HL-60/S4 (cell line): ENCODE results near the gene GALNTL6.
"Not testable (repeated sequence)": the region's sequence is repeated elsewhere in the genome, so short reads cannot be mapped to it uniquely, and the experiment has no call there.

Experiments
- in situ Hi-C: fragments of 300-500 bp; cut with MboI; formaldehyde crosslinking; loops from 2 replicates; pipeline ENCODE4 v1.14.3; 2022; ENCODE audit warnings: low sequenced_read_pairs

Gene GALNTL6

GRCh38 chr4:172962564-172963353 is 1149.6 kb downstream of the GALNTL6 start:
- in situ Hi-C loops = no loop called here

DNA sequence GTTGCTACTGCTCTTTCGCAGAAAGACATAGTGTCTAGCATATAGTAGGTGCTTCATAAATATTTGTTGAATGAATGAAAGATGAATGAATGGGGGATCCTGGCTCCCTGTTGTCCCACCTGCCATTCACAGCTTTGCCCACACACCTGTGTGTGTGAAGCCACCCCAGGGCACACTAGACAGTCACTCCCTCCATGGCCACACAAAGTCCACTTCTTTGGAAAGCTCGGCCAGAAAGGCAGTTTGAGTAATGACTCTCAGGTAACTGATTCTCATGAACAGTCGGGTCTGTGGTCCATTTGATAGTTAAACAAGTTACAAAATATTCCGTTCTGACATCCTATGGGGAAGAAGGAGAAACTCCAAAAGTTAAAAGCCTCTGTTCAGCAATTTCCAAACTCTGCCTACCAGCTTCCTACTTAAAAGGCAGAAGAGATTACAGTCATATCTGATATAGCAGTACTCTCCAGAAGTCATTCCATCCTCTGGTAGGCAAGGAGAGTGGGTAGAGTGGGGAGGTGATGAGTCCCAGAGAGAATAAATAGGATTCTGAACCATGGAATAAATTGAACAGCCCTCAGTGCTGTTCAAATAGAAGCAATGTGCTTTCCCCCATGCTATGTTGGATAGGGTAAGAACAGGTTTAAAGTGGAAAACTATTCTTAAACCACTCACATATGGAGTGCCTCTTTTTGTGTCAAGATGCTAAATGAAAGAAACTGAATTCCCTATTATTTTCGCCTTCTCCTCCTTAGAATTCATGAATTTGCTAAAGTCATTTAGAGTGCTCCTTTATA is 1150.5 kb downstream of the GALNTL6 start:
- in situ Hi-C loops = no loop called here

DNA sequence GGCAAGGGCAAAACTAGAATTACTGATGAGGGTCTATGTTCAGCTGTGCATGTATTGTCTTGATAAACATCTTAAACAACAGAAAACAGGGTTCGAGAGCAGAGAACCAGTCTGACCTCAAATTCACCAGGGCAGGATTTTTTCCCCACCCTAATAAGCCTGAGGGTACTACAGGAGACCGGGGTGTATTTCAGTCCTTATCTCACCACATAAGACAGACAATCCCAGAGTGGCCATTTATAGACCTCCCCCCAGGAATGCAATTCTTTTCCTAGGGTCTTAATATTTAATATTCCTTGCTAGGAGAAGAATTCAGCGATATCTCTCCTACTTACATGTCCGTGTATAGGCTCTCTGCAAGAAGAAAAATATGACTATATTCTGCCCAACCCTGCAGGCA is 1157.0 kb downstream of the GALNTL6 start:
- in situ Hi-C loops = not testable (repeated sequence)

DNA sequence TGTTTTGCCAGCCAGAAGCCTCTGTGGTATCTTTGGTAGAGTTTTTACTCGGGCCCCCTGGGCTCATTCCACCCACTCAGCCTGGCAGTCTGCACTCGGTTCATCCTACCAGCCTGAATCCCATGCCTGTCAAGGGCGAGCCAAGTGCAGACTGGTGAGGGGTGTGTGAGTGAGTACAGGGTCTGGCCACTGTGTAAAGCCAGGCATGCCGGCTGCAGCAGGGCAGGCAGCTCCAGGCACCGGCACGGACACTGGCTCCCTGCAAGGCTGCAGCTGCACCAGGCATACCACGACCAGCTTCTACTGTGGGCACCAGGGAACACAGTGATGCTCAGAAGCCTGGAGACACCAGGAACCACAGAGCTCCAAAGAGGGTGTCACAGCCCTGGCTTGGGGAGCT is 1161.4 kb downstream of the GALNTL6 start:
- in situ Hi-C loops = no loop called here

- in situ Hi-C loops = no loop called here
Observed at GRCh38 chr4:172975651-172976229, 1162.5 kb downstream of the GALNTL6 start.

DNA sequence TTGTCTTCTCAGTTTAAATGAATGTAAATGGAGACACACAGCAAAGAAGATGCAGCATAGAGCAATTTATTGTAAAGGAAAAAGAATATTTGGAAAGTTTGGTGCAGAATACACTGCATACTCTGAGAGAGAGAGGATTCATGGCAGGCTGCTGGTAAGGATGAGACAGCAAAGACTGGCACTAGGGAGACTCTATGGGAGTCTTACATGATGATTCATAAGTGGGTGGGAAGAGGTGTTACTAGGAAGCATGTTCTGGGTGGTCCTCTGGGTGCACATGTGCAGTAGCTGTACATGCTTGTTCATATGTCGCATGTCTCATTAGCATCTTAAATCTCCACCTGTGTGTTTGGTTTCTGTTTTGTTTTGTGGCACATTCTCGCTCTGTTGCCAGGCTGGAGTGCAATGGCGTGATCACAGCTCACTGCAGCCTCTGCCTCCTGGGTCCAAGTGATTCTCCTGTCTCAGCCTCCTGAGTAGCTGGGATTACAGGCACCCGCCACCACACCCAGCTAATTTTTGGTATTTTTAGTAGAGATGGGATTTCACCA is 1164.4 kb downstream of the GALNTL6 start:
- in situ Hi-C loops = not testable (repeated sequence)

GRCh38 chr4:172978848-172979247 is 1165.6 kb downstream of the GALNTL6 start:
- in situ Hi-C loops = no loop called here

GRCh38 chr4:172979332-172979731 is 1166.1 kb downstream of the GALNTL6 start:
- in situ Hi-C loops = no loop called here

- in situ Hi-C loops = no loop called here
Observed at GRCh38 chr4:172980219-172980618, 1167.0 kb downstream of the GALNTL6 start.

DNA sequence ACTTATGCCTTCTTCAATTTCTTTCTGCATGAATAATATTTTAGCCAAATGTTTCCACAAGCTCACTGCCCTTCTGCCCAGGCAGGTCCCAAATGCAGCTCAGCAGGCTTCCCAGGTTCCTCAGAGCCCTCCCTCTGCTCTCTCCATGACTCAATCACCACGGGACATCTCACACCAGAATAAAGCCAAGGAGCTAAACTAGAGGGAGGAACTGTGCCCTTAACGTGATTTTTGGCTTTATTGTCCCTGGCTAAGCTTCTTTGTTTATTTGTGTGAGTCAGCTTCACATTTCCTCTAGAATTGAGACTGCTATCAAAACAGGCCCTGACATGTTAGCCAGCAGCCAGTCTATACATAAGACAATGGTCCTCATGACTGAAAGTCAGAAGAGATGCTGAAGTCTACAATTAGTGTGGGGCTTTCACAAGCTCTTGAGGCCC is 1169.0 kb downstream of the GALNTL6 start:
- in situ Hi-C loops = no loop called here

- in situ Hi-C loops = no loop called here
Observed at GRCh38 chr4:172983014-172983413, 1169.8 kb downstream of the GALNTL6 start.

- in situ Hi-C loops = no loop called here
Observed at GRCh38 chr4:172983631-172984030, 1170.4 kb downstream of the GALNTL6 start.

GRCh38 chr4:172985552-172985951 is 1172.3 kb downstream of the GALNTL6 start:
- in situ Hi-C loops = no loop called here

DNA sequence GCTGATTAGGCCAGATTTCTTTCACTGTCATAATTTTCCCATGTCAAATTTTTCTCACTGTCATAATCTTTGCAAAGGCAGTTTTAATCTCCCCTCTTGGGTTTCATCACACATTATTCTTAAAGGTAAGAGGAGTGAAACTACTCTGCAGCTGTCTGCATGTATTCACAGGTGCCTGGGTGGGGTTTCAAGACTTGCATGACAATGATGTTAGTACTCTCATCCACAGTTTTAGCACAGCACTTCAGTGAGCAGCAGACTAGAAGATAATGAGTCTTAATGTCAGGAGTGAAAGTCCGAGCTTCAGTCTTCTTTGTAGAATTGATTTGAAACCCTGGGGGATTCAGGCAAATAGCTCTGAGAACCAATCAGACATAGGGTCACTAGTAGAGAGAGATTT is 1172.9 kb downstream of the GALNTL6 start:
- in situ Hi-C loops = no loop called here

- in situ Hi-C loops = no loop called here
Observed at GRCh38 chr4:172989984-172990820, 1177.0 kb downstream of the GALNTL6 start.

GRCh38 chr4:172992648-172993378 is 1179.6 kb downstream of the GALNTL6 start:
- in situ Hi-C loops = no loop called here

DNA sequence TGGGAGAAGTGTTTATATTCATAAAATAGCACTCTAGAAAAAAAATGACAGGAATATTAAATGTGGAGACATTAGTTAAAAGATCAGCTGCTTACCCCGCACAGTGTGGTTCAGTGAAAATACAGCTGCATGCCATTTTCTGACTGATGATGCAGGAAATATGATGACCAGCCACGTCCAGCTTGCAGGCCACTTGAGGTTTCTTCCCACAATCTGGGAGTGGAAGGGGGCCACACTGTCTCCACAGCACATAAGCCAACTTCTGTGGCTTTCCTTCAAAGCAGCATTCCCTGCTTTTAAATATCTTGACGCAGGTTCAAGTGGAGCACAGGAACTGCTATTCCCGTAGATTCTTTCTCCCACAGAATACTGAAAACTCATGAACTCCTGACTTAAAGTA is 1182.0 kb downstream of the GALNTL6 start:
- in situ Hi-C loops = no loop called here

DNA sequence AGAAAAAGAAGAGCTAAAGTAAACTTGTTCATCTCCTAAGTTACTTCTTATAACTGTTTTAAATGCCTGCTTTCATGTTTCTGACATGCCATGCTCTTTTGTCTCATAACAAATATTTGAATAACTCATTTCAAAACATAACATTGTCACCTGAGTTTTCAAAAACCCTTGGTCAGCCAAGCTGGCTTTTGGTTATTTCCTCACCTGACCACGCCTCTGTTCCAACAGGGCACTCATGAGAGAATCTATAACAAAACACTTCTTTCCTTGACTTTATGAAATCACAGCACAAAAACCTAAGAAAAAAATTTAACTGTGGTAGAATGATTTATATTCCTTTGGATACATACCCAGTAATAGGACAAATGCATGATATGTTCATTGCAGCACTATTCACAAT is 1182.5 kb downstream of the GALNTL6 start:
- in situ Hi-C loops = no loop called here

DNA sequence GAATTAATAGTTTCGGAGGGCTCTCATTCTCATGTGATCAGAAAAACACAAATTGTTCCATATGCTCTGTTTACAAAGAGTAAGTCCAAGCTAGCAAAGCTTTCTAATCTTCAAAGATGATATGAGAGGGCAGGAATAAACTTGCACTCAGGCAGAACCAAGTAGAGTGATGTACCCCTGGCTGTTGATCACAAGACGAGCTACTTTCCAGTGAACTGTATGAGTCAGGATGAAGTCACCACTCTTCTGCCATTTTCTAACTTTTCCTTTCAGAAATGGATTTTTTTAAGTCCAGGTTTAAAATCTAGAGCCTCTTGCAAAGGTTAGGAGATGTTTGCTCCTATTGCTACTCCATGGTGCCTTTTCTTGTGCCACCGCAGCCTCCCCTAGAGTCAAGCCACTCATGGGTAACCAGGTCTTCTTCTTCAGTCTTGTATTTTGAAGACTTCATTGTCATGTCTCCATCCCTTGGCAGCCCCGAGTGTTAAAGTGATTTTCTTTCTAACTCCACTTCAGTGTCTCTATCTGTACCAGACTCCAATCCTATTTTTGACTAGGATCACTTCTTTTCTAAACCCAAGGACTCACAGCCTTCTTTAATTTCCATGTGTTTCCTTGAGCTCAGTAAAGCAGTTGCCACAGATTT is 1183.5 kb downstream of the GALNTL6 start:
- in situ Hi-C loops = no loop called here
